NT2/D1 (cell line): ENCODE data around the gene TBL1X.

Experiments used
- SUZ12 ChIP-seq: IDR thresholded peaks from 2 replicates; pipeline ENCODE4 v1.6.1; 2011; ENCODE audit not compliant: insufficient read length, insufficient read depth; ENCODE audit errors: extremely low read depth
- YY1 ChIP-seq: IDR thresholded peaks from 2 replicates; pipeline ENCODE4 v1.6.1; 2011; ENCODE audit not compliant: insufficient read length, insufficient read depth

DNA sequence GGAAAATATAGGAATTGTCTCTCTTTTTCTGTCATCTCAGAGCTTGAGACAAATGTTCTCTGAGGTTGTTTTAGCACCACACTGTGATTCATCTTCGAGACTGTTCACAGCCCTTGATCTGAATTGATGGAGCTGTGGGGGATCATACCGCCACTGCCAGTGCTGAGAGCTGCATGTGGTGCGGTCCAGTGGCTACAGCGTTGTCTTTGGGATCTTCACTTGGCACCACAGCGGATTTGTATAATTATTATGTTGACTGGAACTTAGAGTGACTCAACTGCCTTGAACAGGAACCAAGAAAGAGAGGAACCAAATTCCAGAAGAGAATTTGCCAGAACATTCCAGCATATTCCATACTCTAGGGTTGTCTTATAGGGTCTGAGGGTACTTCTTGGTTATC is 29.1 kb downstream of the TBL1X start:
- TF ChIP-seq YY1 (no peak), SUZ12 (no peak)
